ENCODE measurements around the gene CADPS. TPM values are rescaled to one million over a fixed set of nuclear protein-coding genes. Genes with fewer than 3 reads are reported as not detected.

The CADPS gene
- total RNA-seq, 6 experiments from 2014 or later: not detected

GRCh38 chr3:62368290-62368704 lies 506.9 kb downstream of the CADPS start:
- H3K27me3 Mint-ChIP-seq (ENCODE audit: insufficient read depth): peaks cover 61% of the 10 kb centered on the region
- DNase-seq: no peak
- H3K27ac Mint-ChIP-seq: no peak overlapping the region
- no peaks in the 10 kb centered on the region for H3K9me3 Mint-ChIP-seq
- no peaks in the 10 kb centered on the region for H3K4me1 Mint-ChIP-seq (ENCODE audit: low read depth)
- TF ChIP-seq CTCF (IDR thresholded peaks at IDR 0.05): no peak
- H3K4me3 Mint-ChIP-seq: no peak overlapping the region
- no peaks in the 10 kb centered on the region for H3K36me3 Mint-ChIP-seq (ENCODE audit: low read depth)

- TF ChIP-seq CTCF (IDR thresholded peaks at IDR 0.05): no peak
- DNase-seq: no peak
- H3K36me3 Mint-ChIP-seq (ENCODE audit: low read depth): no peaks in the 10 kb centered on the region
- H3K27ac Mint-ChIP-seq: no peak overlapping the region
- H3K4me3 Mint-ChIP-seq: no peak overlapping the region
- H3K4me1 Mint-ChIP-seq (ENCODE audit: low read depth): no peaks in the 10 kb centered on the region
- H3K27me3 Mint-ChIP-seq (ENCODE audit: insufficient read depth): peaks cover 61% of the 10 kb centered on the region
- H3K9me3 Mint-ChIP-seq: no peaks in the 10 kb centered on the region
Observed at GRCh38 chr3:62367763-62368195, 507.4 kb downstream of the CADPS start.

- no peaks in the 10 kb centered on the region for H3K36me3 Mint-ChIP-seq (ENCODE audit: low read depth)
- H3K27me3 Mint-ChIP-seq (ENCODE audit: insufficient read depth): peaks cover 57% of the 10 kb centered on the region
- H3K4me3 Mint-ChIP-seq: no peak overlapping the region
Observed at GRCh38 chr3:62366126-62366484, 509.1 kb downstream of the CADPS start.

GRCh38 chr3:62365391-62366125 lies 509.7 kb downstream of the CADPS start:
- Mint-ChIP-seq H3K4me1 (ENCODE audit: low read depth) (no peaks in the 10 kb centered on the region), H3K36me3 (ENCODE audit: low read depth) (no peaks in the 10 kb centered on the region), H3K27me3 (ENCODE audit: insufficient read depth) (peaks cover 53% of the 10 kb centered on the region), H3K9me3 (no peaks in the 10 kb centered on the region), H3K4me3 (no peak overlapping the region), H3K27ac (no peak overlapping the region)
- DNase-seq: no peak
- TF ChIP-seq CTCF (IDR thresholded peaks at IDR 0.05): no peak

More at GRCh38 chr3:62366126-62366484, 509.1 kb downstream of the CADPS start:
- TF ChIP-seq CTCF (IDR thresholded peaks at IDR 0.05): no peak
- no peaks in the 10 kb centered on the region for H3K4me1 Mint-ChIP-seq (ENCODE audit: low read depth)
- no peak for DNase-seq
- no peak overlapping the region for H3K27ac Mint-ChIP-seq
- H3K9me3 Mint-ChIP-seq: no peaks in the 10 kb centered on the region

GRCh38 chr3:62364191-62364590 lies 511.0 kb downstream of the CADPS start:
- Mint-ChIP-seq H3K36me3 (ENCODE audit: low read depth) (no peaks in the 10 kb centered on the region), H3K27me3 (ENCODE audit: insufficient read depth) (peaks cover 41% of the 10 kb centered on the region), H3K4me1 (ENCODE audit: low read depth) (no peaks in the 10 kb centered on the region), H3K4me3 (no peak overlapping the region), H3K27ac (no peak overlapping the region), H3K9me3 (no peaks in the 10 kb centered on the region)
- no peak for DNase-seq
- no peak for TF ChIP-seq CTCF (IDR thresholded peaks at IDR 0.05)

All from HFFc6 (cell line).